Neuronal stem cell (in vitro differentiated cells): ENCODE measurements around the gene CCDC32.

Experiments used
- DNase-seq: peaks from one replicate; pipeline ENCODE4 v3.0.0-alpha.2; 2013; ENCODE audit warnings: low spot score
- H2AFZ ChIP-seq: one replicate; pipeline ENCODE4 v1.6.1; 2013; ENCODE audit warnings: mild to moderate bottlenecking, low read length, inconsistent platforms
- H2AK5ac ChIP-seq: 2 replicates; pipeline ENCODE4 v1.6.1; 2013; ENCODE audit warnings: low read depth, mild to moderate bottlenecking, inconsistent platforms, low read length, moderate library complexity, mixed read lengths
- H2BK120ac ChIP-seq: 2 replicates; pipeline ENCODE4 v1.6.1; 2013; ENCODE audit warnings: low read depth, mild to moderate bottlenecking, inconsistent platforms, low read length, moderate library complexity, mixed read lengths
- H2BK12ac ChIP-seq: one replicate; pipeline ENCODE4 v1.6.1; 2013; ENCODE audit warnings: low read length, inconsistent platforms
- H2BK15ac ChIP-seq: 2 replicates; pipeline ENCODE4 v1.6.1; 2013; ENCODE audit warnings: mild to moderate bottlenecking, low read length, inconsistent platforms, mixed read lengths
- H2BK5ac ChIP-seq: one replicate; pipeline ENCODE4 v1.6.1; 2013; ENCODE audit warnings: inconsistent platforms, mild to moderate bottlenecking, low read length, moderate library complexity
- H3K14ac ChIP-seq: one replicate; pipeline ENCODE4 v1.6.1; 2013; ENCODE audit warnings: low read length, inconsistent platforms
- H3K18ac ChIP-seq: 2 replicates; pipeline ENCODE4 v1.6.1; 2013; ENCODE audit warnings: low read length, inconsistent platforms
- H3K23ac ChIP-seq: 2 replicates; pipeline ENCODE4 v1.6.1; 2013; ENCODE audit warnings: low read depth, mild to moderate bottlenecking, mixed read lengths, low read length, inconsistent platforms; ENCODE audit not compliant: poor library complexity
- H3K27ac ChIP-seq: replicated peaks from 3 replicates; pipeline ENCODE4 v1.5.1; 2013; ENCODE audit warnings: low read length, inconsistent platforms
- H3K27me3 ChIP-seq, 3 experiments: 2 replicates each; pipeline ENCODE4 v1.6.1; 2013; ENCODE audit warnings: low read length in 3 of 3, mild to moderate bottlenecking in 2 of 3, inconsistent platforms in 1 of 3, low read depth in 1 of 3, mixed read lengths in 1 of 3, moderate library complexity in 1 of 3; ENCODE audit not compliant: control insufficient read depth in 3 of 3, insufficient read depth in 3 of 3
- H3K36me3 ChIP-seq, 2 donors: replicated peaks in 1 of 2; 2 replicates each; pipeline ENCODE4 v1.6.1; 2013; ENCODE audit warnings: low read length in 2 of 2; ENCODE audit not compliant: control insufficient read depth in 2 of 2, insufficient read depth in 2 of 2
- H3K4ac ChIP-seq: 2 replicates; pipeline ENCODE4 v1.6.1; 2013; ENCODE audit warnings: inconsistent platforms, mild to moderate bottlenecking, low read length, moderate library complexity
- H3K4me1 ChIP-seq, 2 donors: 1 replicate in 1 of 2; 2 replicates in 1 of 2; pipeline ENCODE4 v1.6.1; 2013; ENCODE audit warnings: low read length in 2 of 2, low read depth in 1 of 2; ENCODE audit not compliant: control insufficient read depth in 2 of 2, insufficient read depth in 1 of 2
- H3K4me2 ChIP-seq: one replicate; pipeline ENCODE4 v1.6.1; 2013; ENCODE audit warnings: mild to moderate bottlenecking, low read length, inconsistent platforms; ENCODE audit not compliant: insufficient read depth, poor library complexity, severe bottlenecking
- H3K4me3 ChIP-seq, 2 donors: 2 replicates each; pipeline ENCODE4 v1.5.1; 2013; ENCODE audit warnings: low read length in 2 of 2, mild to moderate bottlenecking in 2 of 2, inconsistent platforms in 1 of 2, moderate library complexity in 1 of 2
- H3K79me1 ChIP-seq: one replicate; pipeline ENCODE4 v1.6.1; 2013; ENCODE audit warnings: low read depth, mild to moderate bottlenecking, inconsistent platforms, low read length, moderate library complexity
- H3K9ac ChIP-seq: one replicate; pipeline ENCODE4 v1.6.1; 2013; ENCODE audit warnings: mild to moderate bottlenecking, low read depth, low read length, inconsistent platforms; ENCODE audit not compliant: poor library complexity
- H3K9me3 ChIP-seq, 2 donors: replicated peaks in 1 of 2; 2 replicates each; pipeline versions ENCODE3 to v1.6.1; 2013; ENCODE audit warnings: low read length in 2 of 2, mild to moderate bottlenecking in 2 of 2, inconsistent platforms in 1 of 2, low read depth in 1 of 2, mixed read lengths in 1 of 2, moderate library complexity in 1 of 2; ENCODE audit not compliant: control insufficient read depth in 2 of 2, insufficient read depth in 1 of 2
- H4K8ac ChIP-seq: one replicate; pipeline ENCODE4 v1.6.1; 2013; ENCODE audit warnings: low read depth, mild to moderate bottlenecking, inconsistent platforms, low read length, moderate library complexity
- H4K91ac ChIP-seq: one replicate; pipeline ENCODE4 v1.6.1; 2013; ENCODE audit warnings: low read length, low read depth, mild to moderate bottlenecking, inconsistent platforms; ENCODE audit not compliant: poor library complexity
- WGBS, 2 donors: extraction: QIAGEN DNeasy Blood & Tissue Kit; methylation state at CpG; one replicate each; pipeline ENCODE4 v1.1.7; 2013; ENCODE audit warnings: missing lambda C conversion rate in 2 of 2, mixed read lengths in 1 of 2; ENCODE audit not compliant: insufficient read length in 2 of 2, insufficient replicate concordance in 1 of 2; ENCODE audit errors: extremely low coverage in 2 of 2; 5-methylcytosine and 5-hydroxymethylcytosine counted together

CCDC32 gene

DNA sequence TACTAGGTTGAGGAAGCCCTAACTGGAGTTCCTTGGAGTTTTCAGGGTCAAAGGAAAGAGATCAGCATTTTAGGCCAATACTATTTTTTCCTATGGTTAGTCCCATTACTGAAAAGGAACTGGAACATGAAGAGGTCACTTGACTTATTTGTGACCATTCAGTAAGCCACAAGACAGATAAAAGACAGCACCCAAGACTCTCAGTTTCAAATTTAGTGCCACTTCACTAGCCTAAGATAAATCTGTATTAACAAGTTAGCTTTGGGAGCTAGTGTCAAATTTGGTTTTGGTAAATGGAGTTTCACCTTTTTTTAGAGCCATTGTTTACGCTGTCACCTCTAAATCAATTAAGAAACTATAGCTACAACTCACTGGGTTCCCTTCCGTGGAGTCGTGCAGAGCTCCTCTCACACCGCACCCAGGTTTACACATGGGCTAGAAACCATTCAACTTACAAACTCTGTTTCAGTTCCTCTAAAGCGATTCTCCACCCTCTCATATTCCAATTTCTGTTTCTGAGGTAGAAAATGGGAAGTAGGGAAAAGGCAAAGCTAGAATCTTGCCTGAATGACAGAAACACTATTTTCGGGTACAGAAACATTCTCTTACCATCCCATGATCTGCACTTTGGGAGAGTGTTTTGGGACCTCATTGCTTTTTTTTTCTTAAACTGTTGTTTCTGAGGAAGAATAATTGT is 14.4 kb downstream of the CCDC32 start:
- H2BK5ac ChIP-seq, result no peak overlapping the region
- no peak overlapping the region for H3K27ac ChIP-seq
- peaks cover 0 to 22% of the 10 kb centered on the region in 2 donors for H3K36me3 ChIP-seq
- peaks cover 1 to 9% of the 10 kb centered on the region in 2 donors for H3K4me1 ChIP-seq
- no CpG with 5 or more reads among the region's 6 CpGs for WGBS, 2 donors
- no peak overlapping the region for H3K14ac ChIP-seq
- H2AFZ ChIP-seq, result no peak overlapping the region
- no peak overlapping the region for H3K9ac ChIP-seq
- no peak overlapping the region for H3K18ac ChIP-seq
- H3K27me3 ChIP-seq, result no peaks in the 10 kb centered on the region
- no peak overlapping the region for H2AK5ac ChIP-seq
- no peak overlapping the region for H2BK120ac ChIP-seq
- H3K23ac ChIP-seq, result no peak overlapping the region
- no peak overlapping the region for H4K91ac ChIP-seq
- DNase-seq, result no peak
- no peak overlapping the region for H3K4me3 ChIP-seq
- H3K4me2 ChIP-seq, result no peak overlapping the region
- no peak overlapping the region for H2BK12ac ChIP-seq
- H4K8ac ChIP-seq, result no peak overlapping the region
- no peak overlapping the region for H3K4ac ChIP-seq
- H3K9me3 ChIP-seq, result no peaks in the 10 kb centered on the region
- no peaks in the 10 kb centered on the region for H3K79me1 ChIP-seq
- H2BK15ac ChIP-seq, result no peak overlapping the region

- H3K14ac ChIP-seq, result no peak overlapping the region
- H2BK12ac ChIP-seq, result no peak overlapping the region
- no peaks in the 10 kb centered on the region for H3K27me3 ChIP-seq
- H2AK5ac ChIP-seq, result no peak overlapping the region
- H3K36me3 ChIP-seq, result peaks cover 0 to 21% of the 10 kb centered on the region in 2 donors
- no peak overlapping the region for H2AFZ ChIP-seq
- H3K18ac ChIP-seq, result no peak overlapping the region
- H4K91ac ChIP-seq, result no peak overlapping the region
- H3K79me1 ChIP-seq, result no peaks in the 10 kb centered on the region
- no peaks in the 10 kb centered on the region for H3K9me3 ChIP-seq
- H4K8ac ChIP-seq, result no peak overlapping the region
- H3K4me1 ChIP-seq, result peaks cover 1 to 9% of the 10 kb centered on the region in 2 donors
- no peak overlapping the region for H2BK5ac ChIP-seq
- no peak overlapping the region for H2BK120ac ChIP-seq
- H3K9ac ChIP-seq, result no peak overlapping the region
- no peak overlapping the region for H3K4me2 ChIP-seq
- no peak overlapping the region for H3K27ac ChIP-seq
- no peak overlapping the region for H3K4ac ChIP-seq
- H3K23ac ChIP-seq, result no peak overlapping the region
- no peak for DNase-seq
- WGBS, 2 donors, result no CpG with 5 or more reads among the region's 9 CpGs
- H3K4me3 ChIP-seq, result no peak overlapping the region
- no peak overlapping the region for H2BK15ac ChIP-seq
Observed at GRCh38 chr15:40549894-40550293, 14.9 kb downstream of the CCDC32 start.

DNA sequence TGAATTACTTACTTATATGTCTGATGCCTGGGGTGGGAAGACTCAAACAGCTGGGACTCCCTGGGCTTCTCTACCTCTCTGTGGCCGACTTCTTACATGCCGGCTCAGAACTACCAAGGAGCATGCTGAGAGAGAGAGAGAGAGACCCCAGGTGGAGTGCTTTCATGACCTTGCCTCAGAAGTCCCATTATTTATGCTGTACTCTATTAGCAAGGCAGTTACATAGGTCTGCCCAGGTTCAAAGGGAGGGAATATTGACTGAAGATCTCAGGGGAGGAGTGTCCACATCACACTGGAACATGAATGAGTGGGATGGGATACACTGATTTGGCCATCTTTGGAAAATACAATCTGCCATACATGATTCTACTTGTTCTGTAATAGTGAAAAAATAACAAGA is 16.2 kb downstream of the CCDC32 start:
- H3K4me3 ChIP-seq, result no peak overlapping the region
- H3K79me1 ChIP-seq, result no peaks in the 10 kb centered on the region
- no peaks in the 10 kb centered on the region for H3K27me3 ChIP-seq
- H3K9ac ChIP-seq, result no peak overlapping the region
- H2BK5ac ChIP-seq, result no peak overlapping the region
- H2AFZ ChIP-seq, result no peak overlapping the region
- no peak overlapping the region for H2AK5ac ChIP-seq
- no peak overlapping the region for H2BK12ac ChIP-seq
- H3K18ac ChIP-seq, result no peak overlapping the region
- no peak overlapping the region for H3K23ac ChIP-seq
- no peak overlapping the region for H2BK120ac ChIP-seq
- peaks cover 0 to 21% of the 10 kb centered on the region in 2 donors for H3K36me3 ChIP-seq
- DNase-seq, result no peak
- no peaks in the 10 kb centered on the region for H3K4me1 ChIP-seq
- H3K4ac ChIP-seq, result no peak overlapping the region
- no peak overlapping the region for H4K8ac ChIP-seq
- no peaks in the 10 kb centered on the region for H3K9me3 ChIP-seq
- no peak overlapping the region for H3K4me2 ChIP-seq
- no peak overlapping the region for H3K14ac ChIP-seq
- H3K27ac ChIP-seq, result no peak overlapping the region
- no peak overlapping the region for H4K91ac ChIP-seq
- WGBS, 2 donors, result no CpG with 5 or more reads among the region's 2 CpGs
- no peak overlapping the region for H2BK15ac ChIP-seq

GRCh38 chr15:40545457-40545856 is 19.4 kb downstream of the CCDC32 start:
- no peak overlapping the region for H4K8ac ChIP-seq
- H2BK12ac ChIP-seq, result no peak overlapping the region
- no peak overlapping the region for H2AFZ ChIP-seq
- H2BK120ac ChIP-seq, result no peak overlapping the region
- DNase-seq, result no peak
- H3K4me3 ChIP-seq, result no peak overlapping the region
- no peak overlapping the region for H2BK5ac ChIP-seq
- no peak overlapping the region for H3K4me2 ChIP-seq
- no peak overlapping the region for H3K18ac ChIP-seq
- H3K4ac ChIP-seq, result no peak overlapping the region
- no CpG with 5 or more reads among the region's 1 CpG for WGBS, 2 donors
- no peak overlapping the region for H2AK5ac ChIP-seq
- H3K36me3 ChIP-seq, result peaks cover 0 to 8% of the 10 kb centered on the region in 2 donors
- H3K4me1 ChIP-seq, result peaks cover 0 to 2% of the 10 kb centered on the region in 2 donors
- no peaks in the 10 kb centered on the region for H3K27me3 ChIP-seq
- H3K14ac ChIP-seq, result no peak overlapping the region
- no peaks in the 10 kb centered on the region for H3K79me1 ChIP-seq
- no peak overlapping the region for H3K9ac ChIP-seq
- H3K23ac ChIP-seq, result no peak overlapping the region
- H4K91ac ChIP-seq, result no peak overlapping the region
- no peak overlapping the region for H2BK15ac ChIP-seq
- no peak overlapping the region for H3K27ac ChIP-seq
- no peaks in the 10 kb centered on the region for H3K9me3 ChIP-seq
